Naive thymus-derived CD4-positive, alpha-beta T cell (primary cell): ENCODE data around the gene AGRN. TPM values are rescaled to one million over a fixed set of nuclear protein-coding genes. Genes with fewer than 3 reads are reported as not detected.
"Not testable (repeated sequence)": the region's sequence is repeated elsewhere in the genome, so short reads cannot be mapped to it uniquely, and the experiment has no call there.

ENCODE experiments used
- ATAC-seq: fragments of 150-1000 bp; cut with Tn5 transposase; 2 replicates; pipeline ENCODE4 v1.10.0; 2021; ENCODE audit warnings: mild to moderate bottlenecking, moderate library complexity
- CTCF ChIA-PET: fragments of 350-600 bp; sonication (Branson Sonifier 250); formaldehyde crosslinking; loops from one replicate; lab custom pipeline; 2021; ENCODE audit warnings: antibody characterized with exemption; lab: Charles Lee
- POLR2A ChIA-PET: fragments of 350-600 bp; sonication (Branson Sonifier 250); formaldehyde crosslinking; loops from one replicate; lab custom pipeline; 2021; ENCODE audit warnings: antibody characterized with exemption, inconsistent platforms; lab: Charles Lee
- DNase-seq, 9 donors: peaks; one replicate each; pipeline versions ENCODE4 v3.0.0 to v3.0.0-alpha.2; 2020 to 2022; ENCODE audit warnings: mixed read lengths in 1 of 9
- H3K27ac ChIP-seq: one replicate; pipeline ENCODE4 v1.7.0; 2013; ENCODE audit warnings: mild to moderate bottlenecking, low read depth, low read length, moderate library complexity
- H3K27me3 ChIP-seq, 2 donors: one replicate each; pipeline ENCODE4 v1.7.0; 2013; ENCODE audit warnings: low read length in 2 of 2, mild to moderate bottlenecking in 2 of 2, moderate library complexity in 2 of 2; ENCODE audit not compliant: control insufficient read depth in 2 of 2, insufficient read depth in 2 of 2
- H3K36me3 ChIP-seq, 3 experiments: 1 replicate in 2 of 3; 2 replicates in 1 of 3; pipeline ENCODE4 v1.7.0; 2013; ENCODE audit warnings: low read length in 3 of 3, mild to moderate bottlenecking in 3 of 3, moderate library complexity in 1 of 3; ENCODE audit not compliant: insufficient read depth in 3 of 3, control insufficient read depth in 2 of 3
- H3K4me1 ChIP-seq, 2 donors: one replicate each; pipeline ENCODE4 v1.7.0; 2013; ENCODE audit warnings: low read length in 2 of 2, mild to moderate bottlenecking in 2 of 2, moderate library complexity in 1 of 2; ENCODE audit not compliant: control insufficient read depth in 2 of 2, insufficient read depth in 2 of 2
- H3K4me3 ChIP-seq: 2 replicates; pipeline ENCODE4 v1.7.0; 2013; ENCODE audit warnings: mild to moderate bottlenecking, low read length
- H3K9me3 ChIP-seq, 3 experiments: 1 replicate in 2 of 3; 2 replicates in 1 of 3; pipeline ENCODE4 v1.7.0; 2013; ENCODE audit warnings: low read length in 3 of 3; ENCODE audit not compliant: control insufficient read depth in 2 of 3
- H3K27ac Mint-ChIP-seq, 9 donors: one replicate each; pipeline ENCODE4 v1.8.0; 2020 to 2022; ENCODE audit warnings: mixed read lengths in 9 of 9, mild to moderate bottlenecking in 8 of 9, moderate library complexity in 5 of 9, inconsistent platforms in 2 of 9
- H3K27me3 Mint-ChIP-seq, 5 donors: one replicate each; pipeline ENCODE4 v1.8.0; 2021 to 2022; ENCODE audit warnings: mixed read lengths in 5 of 5, mild to moderate bottlenecking in 1 of 5
- H3K36me3 Mint-ChIP-seq, 5 donors: one replicate each; pipeline ENCODE4 v1.8.0; 2020 to 2022; ENCODE audit warnings: mixed read lengths in 5 of 5, mild to moderate bottlenecking in 3 of 5, inconsistent platforms in 1 of 5
- H3K4me1 Mint-ChIP-seq, 7 donors: one replicate each; pipeline ENCODE4 v1.8.0; 2020 to 2022; ENCODE audit warnings: mixed read lengths in 7 of 7, mild to moderate bottlenecking in 3 of 7, inconsistent platforms in 1 of 7
- H3K4me3 Mint-ChIP-seq, 10 donors: one replicate each; pipeline ENCODE4 v1.8.0; 2020 to 2022; ENCODE audit warnings: mild to moderate bottlenecking in 10 of 10, mixed read lengths in 10 of 10, moderate library complexity in 6 of 10, inconsistent platforms in 2 of 10
- H3K9me3 Mint-ChIP-seq, 11 donors: one replicate each; pipeline ENCODE4 v1.8.0; 2020 to 2022; ENCODE audit warnings: mixed read lengths in 11 of 11, mild to moderate bottlenecking in 4 of 11, inconsistent platforms in 1 of 11, moderate library complexity in 1 of 11
- intact Hi-C, 2 donors: fragments of 100-400 bp; cut with micrococcal nuclease; formaldehyde crosslinking; loops; one replicate each; pipeline ENCODE4 v1.15.1; 2023
- polyA plus RNA-seq, 2 donors: library from polyadenylated mRNA; unstranded; fragments of 300-500 nt; fragmentation: Illumina TruSeq; gene quantifications; one replicate each; pipeline ENCODE4 v1.2.3, GENCODE V29; 2021
- total RNA-seq, 6 experiments: library from RNA in 5 of 6; stranded (reverse) in 5 of 6; gene quantifications; 1 replicate in 5 of 6; 2 replicates in 1 of 6; pipeline ENCODE4 v1.2.3 and lab custom pipeline; 2021 to 2026

Gene AGRN
- total and polyA plus RNA-seq, 7 experiments from 2014 or later = 0.19 to 10.9 (median 2.7) TPM

GRCh38 chr1:1093610-1093943, 73.7 kb downstream of the AGRN start:
- Histone ChIP-seq H3K27me3 (no peaks in the 10 kb centered on the region), H3K36me3 (no peaks in the 10 kb centered on the region), H3K4me3 (no peak overlapping the region), H3K27ac (no peak overlapping the region), H3K9me3 (no peaks in the 10 kb centered on the region), H3K4me1 (peaks cover 0 to 8% of the 10 kb centered on the region in 2 donors)
- H3K4me3 Mint-ChIP-seq = no peak overlapping the region
- ChIA-PET POLR2A (interaction anchor here (0.6 kb wide), 1 partner anchor 173 kb away, joined by 3 read pairs; no protein-coding TSS in a partner anchor), CTCF (no interaction called here)
- intact Hi-C loops = no loop called here
- no peak overlapping the region for H3K27ac Mint-ChIP-seq
- H3K4me1 Mint-ChIP-seq = peaks cover 0 to 11% (median 2%) of the 10 kb centered on the region in 7 donors
- ATAC-seq (no peak), DNase-seq (no peak)
- H3K9me3 Mint-ChIP-seq = peaks cover 0 to 6% (median 0%) of the 10 kb centered on the region in 11 donors
- peaks cover 0 to under 1% (median 0%) of the 10 kb centered on the region in 5 donors for H3K27me3 Mint-ChIP-seq
- peaks cover 0 to 13% (median 3%) of the 10 kb centered on the region in 5 donors for H3K36me3 Mint-ChIP-seq

DNA sequence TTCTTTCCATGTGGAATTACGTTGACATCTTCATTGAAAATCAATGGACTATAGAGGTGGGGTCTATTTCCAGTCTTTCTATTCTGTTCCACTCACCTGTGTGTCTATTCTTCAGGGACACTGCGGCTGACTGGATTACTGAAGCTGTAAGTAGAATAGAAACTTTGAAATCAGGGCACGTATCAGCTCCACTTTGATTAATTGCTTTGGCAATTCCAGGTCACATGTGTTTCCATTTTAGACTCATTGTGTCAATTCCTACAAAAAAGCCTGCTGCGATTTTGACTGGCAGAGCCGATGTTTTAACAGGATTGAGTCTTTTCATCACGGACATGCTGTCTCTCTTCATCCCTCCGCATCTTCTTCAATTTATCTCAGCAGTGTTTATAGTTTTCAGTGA, 75.1 kb downstream of the AGRN start:
- H3K27me3 ChIP-seq = no peaks in the 10 kb centered on the region
- DNase-seq (no peak), ATAC-seq (no peak)
- H3K36me3 ChIP-seq = no peaks in the 10 kb centered on the region
- Mint-ChIP-seq H3K4me3 (no peak overlapping the region), H3K36me3 (peaks cover 0 to 26% (median 3%) of the 10 kb centered on the region in 5 donors), H3K4me1 (peaks cover 9 to 25% (median 15%) of the 10 kb centered on the region in 7 donors), H3K27ac (no peak overlapping the region), H3K9me3 (peaks cover 0 to 18% (median 5%) of the 10 kb centered on the region in 11 donors), H3K27me3 (peaks cover 0 to 12% (median 0%) of the 10 kb centered on the region in 5 donors)
- ChIA-PET POLR2A (no interaction called here), CTCF (no interaction called here)
- intact Hi-C loops = no loop called here
- no peak overlapping the region for H3K27ac ChIP-seq
- H3K4me3 ChIP-seq = no peak overlapping the region
- H3K9me3 ChIP-seq = no peaks in the 10 kb centered on the region
- peaks cover 0 to 10% of the 10 kb centered on the region in 2 donors for H3K4me1 ChIP-seq

- DNase-seq, ATAC-seq, H3K4me3 ChIP-seq, H3K27ac ChIP-seq, intact Hi-C loops, H3K36me3 ChIP-seq, H3K9me3 ChIP-seq, H3K27me3 ChIP-seq, H3K27ac Mint-ChIP-seq, POLR2A ChIA-PET, CTCF ChIA-PET, H3K4me3 Mint-ChIP-seq: not testable (repeated sequence)
- peaks cover 13 to 33% (median 21%) of the 10 kb centered on the region in 7 donors for H3K4me1 Mint-ChIP-seq
- peaks cover 0 to 21% (median 8%) of the 10 kb centered on the region in 11 donors for H3K9me3 Mint-ChIP-seq
- peaks cover 0 to 10% of the 10 kb centered on the region in 2 donors for H3K4me1 ChIP-seq
- peaks cover 4 to 30% (median 6%) of the 10 kb centered on the region in 5 donors for H3K36me3 Mint-ChIP-seq
- peaks cover 0 to 12% (median 0%) of the 10 kb centered on the region in 5 donors for H3K27me3 Mint-ChIP-seq
These were observed 76.2 kb downstream of the AGRN start for GRCh38 chr1:1096136-1096535.

DNA sequence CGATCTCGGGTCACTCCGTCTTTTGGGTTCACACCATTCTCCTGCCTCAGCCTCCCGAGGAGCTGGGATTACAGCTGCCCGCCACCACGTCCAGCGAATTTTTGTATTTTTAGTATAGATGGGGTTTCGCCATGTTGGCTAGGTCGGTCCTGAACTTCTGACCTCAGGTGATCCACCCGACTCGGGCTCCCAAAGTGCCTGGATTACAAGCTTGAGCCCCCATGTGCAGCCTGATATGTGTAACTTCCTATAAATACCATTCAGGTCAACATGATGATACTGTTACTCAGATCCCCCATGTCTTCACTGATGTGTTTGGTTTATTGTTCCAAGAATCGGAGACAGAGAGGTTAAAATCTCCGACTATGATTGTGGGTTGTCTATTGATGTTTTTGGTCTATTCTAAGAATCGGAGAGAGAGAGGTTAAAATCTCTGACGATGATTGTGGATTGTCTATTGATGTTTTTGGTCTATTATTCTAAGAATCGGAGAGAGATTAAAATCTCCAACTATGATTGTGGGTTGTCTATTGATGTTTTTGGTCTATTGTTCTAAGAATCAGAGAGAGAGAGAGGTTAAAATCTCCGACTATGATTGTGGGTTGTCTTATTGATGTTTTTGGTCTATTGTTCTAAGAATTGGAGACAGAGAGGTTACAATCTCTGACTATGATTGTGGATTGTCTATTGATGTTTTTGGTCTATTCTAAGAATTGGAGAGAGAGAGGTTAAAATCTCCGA, 78.9 kb downstream of the AGRN start:
- peaks cover 4 to 38% (median 6%) of the 10 kb centered on the region in 5 donors for H3K36me3 Mint-ChIP-seq
- peaks cover 0 to 21% (median 8%) of the 10 kb centered on the region in 11 donors for H3K9me3 Mint-ChIP-seq
- Histone ChIP-seq H3K4me1 (peaks cover 0 to 21% of the 10 kb centered on the region in 2 donors), H3K4me3 (no peak overlapping the region), H3K9me3 (no peaks in the 10 kb centered on the region), H3K27ac (peak overlapping the region; percentile 35), H3K27me3 (no peaks in the 10 kb centered on the region), H3K36me3 (no peaks in the 10 kb centered on the region)
- intact Hi-C loops = no loop called here
- H3K27me3 Mint-ChIP-seq = peaks cover 0 to 12% (median 0%) of the 10 kb centered on the region in 5 donors
- H3K4me1 Mint-ChIP-seq = peaks cover 24 to 51% (median 26%) of the 10 kb centered on the region in 7 donors
- ChIA-PET CTCF (no interaction called here), POLR2A (no interaction called here)
- peak in 6 of 9 donors; percentile 46 to 76 (median 52) for DNase-seq
- no peak for ATAC-seq
- H3K27ac Mint-ChIP-seq = peak overlapping the region; percentile 41 to 87 (median 69)
- H3K4me3 Mint-ChIP-seq = peak overlapping the region in 9 of 10 donors; percentile 1 to 51 (median 34)

DNA sequence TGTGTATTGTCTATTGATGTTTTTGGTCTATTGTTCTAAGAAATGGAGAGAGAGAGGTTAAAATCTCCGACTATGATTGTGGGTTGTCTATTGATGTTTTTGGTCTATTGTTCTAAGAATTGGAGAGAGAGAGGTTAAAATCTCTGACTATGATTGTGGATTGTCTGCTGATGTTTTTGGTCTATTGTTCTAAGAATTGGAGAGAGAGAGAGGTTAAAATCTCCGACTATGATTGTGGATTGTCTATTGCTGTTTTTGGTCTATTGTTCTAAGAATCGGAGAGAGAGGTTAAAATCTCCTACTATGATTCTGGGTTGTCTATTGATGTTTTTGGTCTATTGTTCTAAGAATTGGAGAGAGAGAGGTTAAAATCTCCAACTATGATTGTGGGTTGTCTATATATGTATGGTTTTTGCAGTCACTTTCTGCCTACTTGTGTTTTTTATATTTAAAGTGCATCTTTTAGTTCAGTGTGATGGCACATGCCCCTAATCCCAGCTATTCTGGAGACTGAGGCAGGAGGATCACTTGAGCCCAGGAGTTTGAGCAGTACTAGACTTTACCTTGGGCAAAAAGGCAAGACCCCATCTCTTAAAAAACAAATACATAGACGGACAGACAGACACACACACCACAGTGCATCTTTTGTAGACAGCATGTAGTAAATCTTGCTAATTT, 79.7 kb downstream of the AGRN start:
- Histone ChIP-seq H3K27me3 (no peaks in the 10 kb centered on the region), H3K4me1 (peaks cover 0 to 28% of the 10 kb centered on the region in 2 donors), H3K9me3 (no peaks in the 10 kb centered on the region), H3K36me3 (no peaks in the 10 kb centered on the region), H3K4me3 (no peak overlapping the region), H3K27ac (peak overlapping the region; percentile 47)
- intact Hi-C loops = no loop called here
- H3K9me3 Mint-ChIP-seq = peaks cover 0 to 21% (median 8%) of the 10 kb centered on the region in 11 donors
- peaks cover 29 to 59% (median 34%) of the 10 kb centered on the region in 7 donors for H3K4me1 Mint-ChIP-seq
- CTCF ChIA-PET = no interaction called here
- no peak for ATAC-seq
- POLR2A ChIA-PET = no interaction called here
- peak overlapping the region; percentile 1 to 51 (median 30) for H3K4me3 Mint-ChIP-seq
- peak overlapping the region; percentile 13 to 87 (median 69) for H3K27ac Mint-ChIP-seq
- peaks cover 0 to 12% (median 0%) of the 10 kb centered on the region in 5 donors for H3K27me3 Mint-ChIP-seq
- H3K36me3 Mint-ChIP-seq = peaks cover 4 to 38% (median 6%) of the 10 kb centered on the region in 5 donors
- DNase-seq = peak in 2 of 9 donors; percentile 52 to 56

GRCh38 chr1:1100296-1100695, 80.4 kb downstream of the AGRN start:
- no peaks in the 10 kb centered on the region for H3K36me3 ChIP-seq
- H3K27me3 Mint-ChIP-seq = peaks cover 0 to 12% (median 0%) of the 10 kb centered on the region in 5 donors
- H3K27me3 ChIP-seq = no peaks in the 10 kb centered on the region
- no peak overlapping the region for H3K4me3 ChIP-seq
- POLR2A ChIA-PET = no interaction called here
- intact Hi-C loops = no loop called here
- no peaks in the 10 kb centered on the region for H3K9me3 ChIP-seq
- H3K9me3 Mint-ChIP-seq = peaks cover 0 to 21% (median 8%) of the 10 kb centered on the region in 11 donors
- no peak for ATAC-seq
- H3K36me3 Mint-ChIP-seq = peaks cover 4 to 41% (median 6%) of the 10 kb centered on the region in 5 donors
- no peak for DNase-seq
- H3K4me3 Mint-ChIP-seq = peak overlapping the region in 3 of 10 donors; percentile 6 to 44 (median 38)
- peak overlapping the region in 2 of 9 donors; percentile 13 to 33 for H3K27ac Mint-ChIP-seq
- no peak overlapping the region for H3K27ac ChIP-seq
- peaks cover 0 to 30% of the 10 kb centered on the region in 2 donors for H3K4me1 ChIP-seq
- H3K4me1 Mint-ChIP-seq = peaks cover 29 to 63% (median 37%) of the 10 kb centered on the region in 7 donors
- CTCF ChIA-PET = interaction anchor here (1.5 kb wide), 1 partner anchor 22 kb away, joined by 4 read pairs; no protein-coding TSS in a partner anchor
